MM.1S (cell line): ENCODE measurements around the gene ANGPTL5.
"Not testable (repeated sequence)": the region's sequence is repeated elsewhere in the genome, so short reads cannot be mapped to it uniquely, and the experiment has no call there.

Experiments used
- EZH2 ChIP-seq: fragments of 300-600 bp; sonication (generic); optimal IDR thresholded peaks from 2 replicates; pipeline ENCODE3; 2017; ENCODE audit warnings: low read depth, mild to moderate bottlenecking, antibody characterized with exemption, low read length, mixed read lengths
- TF ChIP-seq, protein P1 (sequence below): fragments of 300-600 bp; sonication (generic); IDR thresholded peaks from 2 replicates; pipeline ENCODE4 v1.5.1; 2016; ENCODE audit warnings: antibody characterized with exemption, low read length, mixed read lengths

DNA sequence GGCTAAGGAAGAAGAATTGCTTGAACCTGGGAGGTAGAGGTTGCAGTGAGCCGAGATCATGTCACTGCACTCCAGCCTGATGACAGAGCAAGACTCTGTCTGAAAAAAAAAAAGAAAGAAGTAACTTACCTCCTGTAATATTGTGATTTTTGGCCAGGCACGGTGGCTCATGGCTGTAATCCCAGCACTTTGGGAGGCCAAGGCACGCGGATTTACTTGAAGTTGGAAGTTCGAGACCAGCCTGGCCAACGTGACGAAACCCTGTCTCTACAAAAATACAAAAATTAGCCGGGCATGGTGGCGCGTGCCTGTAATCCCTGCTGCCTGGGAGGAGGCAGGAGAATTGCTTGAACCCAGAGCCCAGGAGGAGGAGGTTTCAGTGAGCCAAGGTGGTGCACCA is 47.9 kb upstream of the ANGPTL5 start:
- TF ChIP-seq, protein P1, sequence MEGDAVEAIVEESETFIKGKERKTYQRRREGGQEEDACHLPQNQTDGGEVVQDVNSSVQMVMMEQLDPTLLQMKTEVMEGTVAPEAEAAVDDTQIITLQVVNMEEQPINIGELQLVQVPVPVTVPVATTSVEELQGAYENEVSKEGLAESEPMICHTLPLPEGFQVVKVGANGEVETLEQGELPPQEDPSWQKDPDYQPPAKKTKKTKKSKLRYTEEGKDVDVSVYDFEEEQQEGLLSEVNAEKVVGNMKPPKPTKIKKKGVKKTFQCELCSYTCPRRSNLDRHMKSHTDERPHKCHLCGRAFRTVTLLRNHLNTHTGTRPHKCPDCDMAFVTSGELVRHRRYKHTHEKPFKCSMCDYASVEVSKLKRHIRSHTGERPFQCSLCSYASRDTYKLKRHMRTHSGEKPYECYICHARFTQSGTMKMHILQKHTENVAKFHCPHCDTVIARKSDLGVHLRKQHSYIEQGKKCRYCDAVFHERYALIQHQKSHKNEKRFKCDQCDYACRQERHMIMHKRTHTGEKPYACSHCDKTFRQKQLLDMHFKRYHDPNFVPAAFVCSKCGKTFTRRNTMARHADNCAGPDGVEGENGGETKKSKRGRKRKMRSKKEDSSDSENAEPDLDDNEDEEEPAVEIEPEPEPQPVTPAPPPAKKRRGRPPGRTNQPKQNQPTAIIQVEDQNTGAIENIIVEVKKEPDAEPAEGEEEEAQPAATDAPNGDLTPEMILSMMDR, result not testable (repeated sequence)
- TF ChIP-seq EZH2, result not testable (repeated sequence)
